ENCODE results near the gene MAGI2.

The MAGI2 gene

DNA sequence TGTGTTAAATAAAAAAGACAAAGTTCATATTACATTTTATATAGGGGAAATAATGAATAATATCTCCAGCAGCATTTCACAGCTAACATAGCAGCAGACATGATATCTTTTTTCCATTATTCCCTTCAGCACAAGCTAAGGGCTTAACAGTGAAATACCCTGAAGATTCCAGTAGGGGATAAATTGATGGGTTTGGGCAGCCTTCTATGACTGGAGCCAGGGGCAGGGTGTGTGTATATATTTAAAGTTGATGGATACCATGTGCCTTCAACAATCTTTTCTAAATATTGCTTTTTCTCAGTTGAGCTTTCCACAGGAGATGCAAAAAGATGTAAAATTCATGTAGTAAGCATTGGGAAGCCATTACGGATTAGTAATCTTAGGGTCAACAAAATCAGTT lies 151.2 kb downstream of the MAGI2 start:
- DNase-seq (ENCODE audit: low read depth in 2 of 2) = no peak

DNA sequence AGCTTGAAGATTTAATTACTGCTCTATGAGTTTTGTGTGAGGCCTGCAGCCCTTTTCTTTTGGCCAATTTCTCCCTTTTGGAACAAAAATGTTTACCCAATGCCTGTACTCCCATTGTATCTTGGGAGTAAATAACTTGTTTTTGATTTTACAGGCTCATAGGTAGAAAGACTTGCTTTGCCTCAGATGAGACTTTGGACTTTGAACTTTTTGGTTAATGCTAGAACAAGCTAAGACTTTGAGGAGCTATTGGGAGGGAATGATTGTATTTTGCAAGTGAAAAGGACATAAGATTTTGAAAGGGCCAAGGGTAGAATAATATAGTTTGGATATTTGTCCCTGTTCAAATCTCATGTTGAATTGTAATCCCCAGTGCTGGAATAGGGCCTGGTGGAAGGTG lies 152.0 kb downstream of the MAGI2 start:
- no peak for DNase-seq (ENCODE audit: low read depth in 2 of 2)

DNA sequence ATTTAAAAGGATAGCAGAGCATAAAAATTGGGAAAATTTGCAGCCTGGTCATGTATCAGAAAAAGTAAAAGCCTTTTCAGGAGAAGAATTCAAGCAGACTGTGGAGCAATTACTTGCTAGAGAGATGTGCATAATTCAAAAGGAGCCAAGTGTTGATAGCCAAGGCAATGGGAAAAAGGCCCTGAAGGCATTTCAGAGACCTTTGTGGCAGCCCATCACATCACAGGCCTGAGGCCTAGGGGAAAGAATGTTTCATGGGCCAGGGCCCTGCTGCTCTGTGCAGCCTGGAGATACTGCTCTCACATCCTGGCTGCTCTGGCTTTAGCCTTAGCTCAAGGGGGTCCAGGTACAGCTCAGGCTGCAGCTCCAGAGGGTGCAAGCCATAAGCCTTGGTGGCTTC lies 152.9 kb downstream of the MAGI2 start:
- DNase-seq (ENCODE audit: low read depth in 2 of 2) = no peak

DNA sequence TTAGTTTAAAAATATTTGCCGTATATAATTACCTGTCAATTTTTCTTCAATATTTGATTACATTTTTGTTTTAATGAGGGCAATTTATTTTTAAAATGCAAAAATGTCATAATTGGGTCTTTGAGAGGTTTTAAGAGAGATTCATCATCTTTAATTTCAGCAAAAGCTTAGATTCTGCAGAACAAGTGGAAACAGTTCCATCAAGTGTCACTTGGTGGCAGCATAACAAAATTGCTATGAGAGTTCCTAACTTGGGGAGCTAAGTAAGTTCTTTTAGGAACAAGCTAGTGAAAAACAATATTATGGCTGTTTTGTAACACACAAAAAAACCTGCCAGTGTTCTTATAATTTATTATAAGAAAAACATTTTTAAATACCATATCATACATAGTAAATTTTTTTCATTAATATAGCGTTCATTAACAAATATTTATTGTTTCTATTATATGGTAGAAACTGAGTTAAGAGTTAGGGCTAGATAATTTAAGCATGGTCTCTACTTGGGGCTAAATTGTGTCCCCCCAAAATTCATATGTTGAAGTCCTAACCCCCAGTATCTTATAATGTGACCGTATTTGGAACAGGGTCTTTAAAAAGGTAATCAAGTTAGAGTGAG lies 155.2 kb downstream of the MAGI2 start:
- no peak for DNase-seq (ENCODE audit: low read depth in 2 of 2)

DNA sequence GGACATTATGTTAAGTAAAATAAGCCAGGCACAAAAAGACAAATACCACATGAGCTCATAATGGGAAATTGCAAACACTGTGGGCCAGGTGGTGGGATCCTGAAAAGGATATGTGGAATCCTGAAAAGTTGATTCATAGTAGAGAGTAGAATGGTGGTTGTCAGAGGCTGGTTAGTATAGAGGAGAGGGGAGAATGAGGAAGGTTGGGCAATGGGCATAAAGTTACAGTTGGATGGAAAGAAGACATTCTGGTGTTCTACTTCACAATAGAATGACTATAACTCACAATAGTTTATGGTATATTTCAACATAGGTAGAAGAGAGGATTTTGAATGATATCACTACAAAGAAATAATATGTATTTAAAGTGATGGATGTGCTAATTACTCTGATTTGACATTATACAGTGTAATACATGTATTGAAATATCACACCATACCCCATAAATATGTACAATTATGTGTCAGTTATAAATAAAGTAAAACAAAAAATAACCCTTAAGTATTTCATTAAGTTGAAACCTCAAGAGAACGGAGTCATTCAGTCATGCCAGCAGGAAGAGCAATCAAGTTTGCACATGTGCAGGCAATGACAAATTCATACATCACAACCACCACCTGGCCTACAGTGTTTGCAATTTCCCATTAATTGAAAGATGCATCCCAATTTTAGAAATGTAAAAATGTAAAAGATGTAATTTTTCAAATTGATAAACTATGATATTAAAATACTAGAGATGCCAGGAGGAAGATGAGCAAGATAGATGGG lies 156.7 kb downstream of the MAGI2 start:
- DNase-seq (ENCODE audit: low read depth in 2 of 2) = no peak

DNA sequence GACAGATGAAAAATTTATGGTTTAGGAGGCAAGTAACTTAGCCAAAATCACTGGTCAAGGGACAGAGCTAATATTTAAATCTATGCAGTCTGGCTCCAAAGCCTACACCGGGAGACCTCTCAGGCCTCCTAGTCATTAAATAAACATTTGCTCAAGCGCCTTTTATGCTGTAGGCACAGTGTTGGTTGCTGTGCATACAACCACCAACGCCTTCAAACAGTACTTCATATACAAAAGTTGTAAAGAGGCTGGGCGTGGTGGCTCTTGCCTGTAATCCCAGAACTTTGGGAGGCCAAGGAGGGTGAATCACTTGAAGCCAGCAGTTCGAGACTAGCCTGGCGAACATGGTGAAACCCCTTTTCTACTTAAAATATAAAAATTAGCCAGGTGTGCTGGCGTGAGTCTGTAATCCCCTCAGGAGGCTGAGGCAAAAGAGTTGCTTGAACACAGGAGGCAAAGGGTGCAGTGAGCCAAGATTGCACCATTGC lies 159.8 kb downstream of the MAGI2 start:
- no peak for DNase-seq (ENCODE audit: low read depth in 2 of 2)

DNA sequence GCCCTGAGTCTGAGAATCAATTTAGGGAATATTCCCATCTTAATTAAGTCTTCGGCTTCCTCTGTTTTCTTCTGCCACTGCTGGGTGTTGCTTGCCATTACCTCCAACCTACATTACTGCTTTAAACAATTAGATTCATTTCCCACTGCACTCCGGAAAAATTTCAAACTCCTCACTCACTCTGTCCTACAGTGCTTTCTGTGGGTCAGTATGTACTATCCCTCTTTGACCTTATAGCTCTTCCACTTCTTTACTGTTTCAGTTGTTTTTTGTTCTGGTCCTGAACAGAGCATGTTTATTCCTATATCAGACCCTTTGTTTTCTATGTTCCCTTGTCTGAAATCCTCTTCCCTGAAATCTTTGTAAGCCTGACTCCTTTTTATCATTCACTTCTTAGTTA lies 160.6 kb downstream of the MAGI2 start:
- DNase-seq (ENCODE audit: low read depth in 2 of 2) = no peak

DNA sequence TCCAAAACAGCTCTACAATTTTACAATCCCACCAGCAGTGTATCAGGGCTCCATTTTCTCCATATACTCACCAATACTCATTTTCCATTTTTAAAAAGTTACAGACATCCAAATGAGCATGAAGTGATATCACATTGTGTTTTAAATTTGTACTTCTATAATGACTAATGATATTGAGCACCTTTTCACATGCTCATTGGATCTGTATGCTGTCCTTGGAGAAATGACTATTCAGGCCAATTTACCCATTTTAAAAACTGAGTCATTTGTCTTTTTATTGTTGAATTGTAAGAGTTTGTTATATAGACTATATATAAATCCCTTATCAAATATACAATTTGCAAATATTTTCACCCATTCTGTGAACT lies 162.0 kb downstream of the MAGI2 start:
- DNase-seq (ENCODE audit: low read depth in 2 of 2) = no peak

DNA sequence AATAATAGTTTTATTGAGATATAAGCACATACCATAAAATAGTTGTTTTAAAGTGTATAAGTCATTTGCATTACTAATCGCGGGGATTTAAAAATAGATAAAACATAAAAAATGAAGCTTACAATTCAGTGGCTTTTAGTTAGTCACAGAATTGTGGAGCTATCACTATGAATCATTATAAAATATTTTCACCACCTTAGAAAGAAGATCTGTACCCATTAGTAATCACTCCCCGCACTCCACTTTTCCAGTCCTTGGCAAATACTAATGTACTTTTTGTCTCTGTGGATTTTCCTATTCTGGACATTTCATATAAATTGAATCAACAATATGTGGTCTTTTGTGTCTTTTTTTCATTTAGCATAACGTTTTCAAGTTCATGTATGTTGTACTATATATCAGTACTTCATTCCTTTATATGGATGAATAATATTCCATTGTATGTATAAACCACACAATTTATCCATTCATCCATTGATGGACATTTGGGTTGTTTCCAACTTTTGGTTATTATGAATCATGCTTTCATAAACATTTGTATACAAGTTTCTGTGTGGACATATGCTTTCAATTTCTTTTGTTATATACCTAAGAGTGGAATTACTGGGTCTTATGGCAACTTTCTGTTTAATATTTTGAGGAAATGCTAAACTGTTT lies 162.5 kb downstream of the MAGI2 start:
- no peak for DNase-seq (ENCODE audit: low read depth in 2 of 2)

DNA sequence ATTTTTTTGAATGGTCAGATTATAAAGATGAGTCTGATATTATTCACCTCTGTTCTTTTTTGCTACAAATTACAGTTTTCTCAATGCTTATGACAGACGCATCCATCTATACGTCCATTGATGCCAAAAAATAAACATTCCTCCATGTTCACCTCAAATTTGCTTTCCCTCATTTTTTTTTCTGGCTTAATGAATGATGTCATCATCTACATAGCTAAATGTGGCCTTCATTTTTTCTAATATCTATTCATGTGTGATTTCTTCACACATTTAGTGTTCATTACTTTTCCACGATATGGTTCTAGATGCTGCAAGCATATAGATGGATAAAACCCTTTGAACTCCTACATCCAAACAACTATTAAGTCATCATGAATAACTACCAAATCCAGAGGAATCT lies 163.1 kb downstream of the MAGI2 start:
- no peak for DNase-seq (ENCODE audit: low read depth in 2 of 2)

DNA sequence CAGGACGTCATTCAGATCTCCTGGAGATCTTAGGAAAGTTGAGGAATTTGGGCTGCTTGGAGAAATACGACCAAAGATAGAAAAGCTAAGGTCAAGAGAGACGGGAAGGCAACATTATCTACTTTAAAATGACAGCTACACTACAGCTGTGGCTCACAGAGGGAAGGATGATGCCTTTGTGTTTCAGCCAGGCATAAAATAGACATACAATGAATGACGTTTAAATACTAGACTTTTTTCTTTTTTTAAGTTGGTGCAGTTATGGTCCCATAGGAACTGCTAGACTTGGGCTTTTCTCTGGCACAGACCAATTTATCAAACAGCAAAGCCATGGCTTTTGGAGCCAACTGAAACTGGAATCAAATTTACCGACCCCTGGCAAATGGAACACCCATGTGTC lies 164.8 kb downstream of the MAGI2 start:
- no peak for DNase-seq (ENCODE audit: low read depth in 2 of 2)

DNA sequence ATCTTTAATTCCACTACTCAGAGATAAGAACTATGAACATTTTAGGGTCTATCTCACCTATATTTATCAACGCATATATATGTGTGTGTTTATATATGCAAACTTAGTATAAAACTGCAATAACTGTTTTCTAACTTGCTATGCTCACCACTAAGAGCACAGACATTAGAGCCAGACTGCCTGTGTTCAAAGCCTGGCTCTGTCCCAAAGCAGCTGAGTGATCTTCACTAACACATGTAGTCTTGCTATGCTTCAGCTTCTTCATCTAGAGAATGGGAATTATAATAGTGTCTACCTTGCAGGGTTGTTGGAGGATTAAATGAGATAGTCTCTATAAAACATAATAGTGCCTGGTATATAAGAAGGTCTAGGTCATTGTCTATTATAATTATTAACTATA lies 165.5 kb downstream of the MAGI2 start:
- no peak for DNase-seq (ENCODE audit: low read depth in 2 of 2)

DNA sequence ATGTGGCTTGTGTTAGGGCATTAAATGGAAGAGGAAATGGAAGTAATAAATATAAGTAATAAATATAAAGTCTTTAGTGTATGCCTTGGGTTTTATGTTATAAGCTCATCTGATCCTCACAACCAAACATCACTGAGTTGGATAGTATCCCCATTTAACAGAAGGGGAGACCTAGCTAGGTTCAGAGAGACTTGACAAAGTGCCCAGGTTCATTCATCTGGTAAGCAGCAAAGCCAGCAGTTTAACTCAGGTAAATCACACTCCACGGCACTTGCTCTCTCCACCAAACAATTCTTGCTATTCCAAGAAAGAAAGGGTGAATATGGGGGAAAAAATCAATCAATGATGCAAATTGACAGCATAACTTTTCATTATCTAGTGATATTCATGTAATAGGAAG lies 167.3 kb downstream of the MAGI2 start:
- DNase-seq (ENCODE audit: low read depth in 2 of 2) = no peak

DNA sequence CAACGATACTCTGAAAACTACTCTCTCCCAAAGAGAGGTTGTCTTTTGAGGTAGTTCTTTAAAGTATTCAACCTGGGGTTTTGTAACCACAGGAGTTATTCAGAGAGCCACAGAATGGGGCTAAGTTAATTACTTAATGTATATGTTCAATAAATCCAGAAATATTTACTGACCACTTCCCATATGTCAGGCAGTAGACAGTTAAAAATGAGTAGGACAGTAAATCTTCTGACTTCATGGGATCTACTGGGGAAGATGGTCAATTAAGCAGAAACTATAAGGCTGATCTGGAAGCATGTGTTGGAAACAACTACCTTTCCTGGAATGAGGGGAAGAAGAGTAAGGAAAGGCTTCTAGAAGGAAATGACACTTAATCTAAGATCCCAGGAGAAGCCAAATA lies 167.7 kb downstream of the MAGI2 start:
- DNase-seq (ENCODE audit: low read depth in 2 of 2) = no peak

DNA sequence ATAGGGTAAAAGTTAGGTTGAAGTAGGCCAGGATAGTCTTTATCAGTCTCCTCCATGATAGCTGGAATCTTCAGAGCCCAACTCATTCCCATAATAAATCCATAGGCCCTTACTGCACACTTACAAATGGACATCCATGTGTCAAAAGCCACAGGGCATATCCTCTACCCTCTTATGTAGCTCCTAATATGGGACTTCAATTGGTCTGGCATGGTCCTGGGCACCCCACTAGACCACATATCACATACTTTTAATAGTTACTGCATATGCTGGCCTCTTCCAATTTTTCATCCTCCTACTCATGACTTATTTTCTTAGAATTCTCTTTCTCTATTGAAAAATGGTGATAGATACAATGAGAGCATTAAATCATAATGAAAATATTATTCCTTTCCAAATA lies 169.3 kb downstream of the MAGI2 start:
- no peak for DNase-seq (ENCODE audit: low read depth in 2 of 2)

DNA sequence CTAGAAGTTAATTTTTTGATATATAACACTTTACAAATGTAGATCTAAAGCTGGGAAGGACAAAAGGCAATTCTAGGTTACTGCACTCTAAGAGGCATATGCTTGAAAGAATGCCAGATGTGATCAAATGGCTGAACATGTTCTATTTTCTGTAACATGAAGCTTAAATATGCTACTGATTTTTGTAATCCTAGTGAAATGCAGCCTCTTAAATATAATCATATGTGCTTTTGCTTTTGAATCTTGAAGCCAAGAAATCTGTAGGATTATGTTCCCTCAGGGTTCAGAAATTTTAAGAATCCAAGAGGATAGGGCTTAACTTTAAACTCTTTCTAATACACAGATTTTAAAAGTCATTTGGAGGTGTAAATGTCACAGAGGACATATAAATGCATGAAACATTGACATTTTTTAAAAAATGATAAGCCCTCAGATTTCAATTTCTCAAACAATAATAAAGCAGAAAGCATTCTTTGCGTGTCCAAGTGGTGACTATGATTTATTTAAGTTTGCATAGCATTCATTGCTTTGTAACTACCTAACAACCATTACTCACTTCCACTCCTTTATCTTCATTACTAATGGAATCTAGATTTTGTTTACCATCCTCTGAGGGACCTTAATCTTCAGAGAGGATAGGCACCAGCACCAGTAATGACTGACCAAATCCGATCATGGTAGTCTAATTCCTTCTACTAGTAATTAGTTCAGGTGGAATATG lies 170.4 kb downstream of the MAGI2 start:
- no peak for DNase-seq (ENCODE audit: low read depth in 2 of 2)

DNA sequence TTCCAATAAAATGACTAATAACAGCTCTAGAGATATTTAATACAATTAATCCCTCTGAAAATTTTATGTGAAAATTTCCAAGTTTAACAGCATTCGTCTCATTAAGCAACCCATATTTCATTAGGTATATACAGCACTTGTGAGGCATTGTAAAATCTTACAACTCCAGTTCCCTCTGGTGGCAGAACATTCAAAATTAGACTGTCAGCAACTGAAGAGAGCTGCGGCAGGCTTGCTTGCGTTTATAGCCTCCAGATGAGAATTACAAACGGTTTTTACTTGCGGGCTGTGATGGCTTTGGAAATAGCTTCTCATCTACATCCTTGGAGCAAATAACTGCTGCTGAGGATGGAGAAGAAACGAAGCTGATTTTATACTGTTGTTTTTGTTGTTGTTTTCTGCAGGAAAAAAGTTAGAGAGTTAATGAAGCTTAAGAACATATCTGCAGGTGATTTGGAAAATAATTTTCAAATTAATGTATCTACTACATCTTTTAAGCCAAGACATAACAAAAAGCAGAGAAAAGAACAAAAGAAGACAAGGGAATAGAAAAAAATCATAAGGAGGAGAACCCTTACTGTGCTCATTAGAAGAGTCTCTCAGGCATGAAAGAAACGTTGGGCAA lies 171.3 kb downstream of the MAGI2 start:
- no peak for DNase-seq (ENCODE audit: low read depth in 2 of 2)

DNA sequence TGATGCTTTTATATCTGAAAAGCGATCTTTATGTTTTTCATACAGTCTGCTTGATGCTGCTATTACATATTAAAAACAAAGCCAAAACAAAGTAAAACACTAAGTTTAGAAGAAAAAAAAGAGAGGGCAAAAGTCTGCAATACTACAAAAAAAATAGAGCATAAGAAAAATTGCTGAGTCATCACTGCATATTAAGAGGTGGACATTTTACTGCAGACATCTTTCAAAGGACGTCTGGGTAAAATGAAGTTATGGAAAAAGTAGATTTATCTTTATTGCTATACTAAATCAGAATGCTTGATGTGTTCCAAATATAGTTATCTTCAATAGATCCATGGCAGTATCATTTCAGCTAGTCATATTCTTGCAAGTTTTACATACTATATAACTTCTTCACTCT lies 172.0 kb downstream of the MAGI2 start:
- DNase-seq (ENCODE audit: low read depth in 2 of 2) = no peak

DNA sequence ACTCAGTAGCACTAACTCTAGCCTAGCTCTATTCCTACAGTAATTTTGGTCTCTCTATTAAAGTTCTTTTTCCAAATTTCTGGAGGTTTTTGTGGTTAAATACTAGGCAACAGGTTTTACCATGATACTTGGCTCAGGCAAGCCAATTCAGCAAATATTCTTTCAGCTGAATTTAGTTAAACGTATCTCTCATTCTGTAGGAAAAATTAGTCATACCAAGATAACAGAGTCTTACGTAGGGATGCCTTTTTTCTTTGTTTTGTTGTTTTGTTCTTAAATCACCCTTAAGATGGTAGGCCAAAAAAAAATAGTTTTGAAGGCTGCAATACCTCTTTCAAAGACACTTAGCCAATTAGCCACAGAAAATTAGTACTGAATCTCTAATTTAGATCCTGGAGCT lies 180.5 kb downstream of the MAGI2 start:
- no peak for DNase-seq (ENCODE audit: low read depth in 2 of 2)

DNA sequence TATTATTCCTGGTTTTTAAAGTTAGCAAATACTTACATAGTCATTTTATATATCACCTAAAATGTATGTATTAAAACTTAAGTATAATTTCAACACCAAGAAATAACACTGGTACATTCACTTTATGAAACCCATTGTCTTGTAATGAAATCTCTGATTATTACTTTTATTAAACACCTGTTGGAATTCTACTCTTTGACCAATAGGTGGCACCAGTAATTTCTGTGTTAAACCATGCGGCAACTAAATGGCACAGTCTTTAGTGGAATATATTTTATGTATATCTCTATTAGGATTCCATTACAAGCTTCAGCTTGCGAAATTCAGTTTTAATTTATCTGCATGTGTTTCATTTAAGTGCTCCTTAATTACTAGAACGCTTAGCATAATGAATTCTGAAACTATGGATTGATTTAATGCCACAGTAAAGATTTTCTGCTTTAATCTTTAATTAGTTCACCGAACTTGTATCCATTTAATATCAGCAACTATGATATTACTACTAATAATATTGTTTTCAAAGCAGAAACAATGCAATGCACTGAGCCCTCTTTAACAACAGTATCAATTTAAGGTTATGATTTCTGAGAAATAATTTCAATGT lies 181.3 kb downstream of the MAGI2 start:
- DNase-seq (ENCODE audit: low read depth in 2 of 2) = no peak

DNA sequence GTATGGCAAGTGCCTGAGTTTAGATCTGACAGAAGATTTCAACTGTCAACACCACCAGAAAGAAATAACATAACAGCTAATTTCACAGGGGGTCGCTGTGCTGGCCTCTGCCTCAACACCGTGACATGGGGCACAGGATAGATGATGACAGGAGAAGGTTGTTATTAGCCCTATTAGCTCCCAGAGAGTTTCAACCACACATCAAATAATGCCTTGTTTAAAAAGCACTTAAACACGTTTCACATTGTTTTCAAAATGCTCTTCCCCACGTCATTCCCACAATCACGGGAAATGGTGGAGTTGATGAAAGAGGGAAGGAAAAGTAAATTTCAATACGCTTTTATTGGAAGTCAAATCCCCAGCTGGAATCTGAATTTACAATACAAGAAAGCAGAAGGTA lies 184.7 kb downstream of the MAGI2 start:
- no peak for DNase-seq (ENCODE audit: low read depth in 2 of 2)

DNA sequence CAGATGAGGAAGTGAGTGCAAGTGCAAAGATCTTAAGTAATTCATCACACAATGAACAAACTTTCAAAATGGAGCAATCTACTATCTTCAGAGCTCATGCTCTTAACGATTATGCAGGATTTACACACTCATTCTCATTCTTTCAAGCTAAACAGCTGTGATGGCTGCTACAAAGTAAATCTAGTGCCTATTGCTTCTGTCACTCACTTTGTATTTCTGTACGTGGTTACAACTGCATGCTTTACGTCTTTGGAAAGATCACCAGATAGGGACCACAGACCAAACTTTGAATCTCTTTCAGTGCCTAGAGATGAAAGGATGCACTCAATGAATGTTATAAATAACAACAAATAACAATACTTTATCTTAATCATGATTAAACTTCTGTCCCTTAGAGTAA lies 194.6 kb downstream of the MAGI2 start:
- DNase-seq (ENCODE audit: low read depth in 2 of 2) = no peak

Measured in stimulated activated CD8-positive, alpha-beta memory T cell treated with anti-CD3 and anti-CD28 coated beads, Interleukin-7, amount 100 ng/mL, for 4 hours (primary cell).